K562 (cell line): Measurements from ENCODE around the gene COLEC12. TPM values are rescaled to one million over a fixed set of nuclear protein-coding genes. Genes with fewer than 3 reads are reported as not detected.

Experiments
- ATAC-seq: fragments of 200-7000 bp; cut with Tn5 transposase; 3 replicates; pipeline ENCODE4 v1.9.1; 2020; ENCODE audit warnings: moderate library complexity
- BruUV-seq: library from RNA; stranded (reverse); fragments of 400-500 nt; replicated peaks from 2 replicates; lab custom pipeline; 2021; lab: Mats Ljungman, UMichigan
- CTCF ChIA-PET: fragments of 300-600 bp; formaldehyde crosslinking; extraction: SDS; loops from one replicate; lab custom pipeline; 2021; ENCODE audit warnings: low intra/inter-chr PET ratio; lab: Yijun Ruan, JAX
- POLR2A ChIA-PET: fragments of 300-600, 350-650 bp; sonication (Branson Sonifier 250); formaldehyde crosslinking; extraction: SDS; loops from one replicate; lab custom pipeline; 2021; ENCODE audit warnings: antibody characterized with exemption, inconsistent platforms; lab: Yijun Ruan, JAX
- DNase-seq, 4 experiments: peaks; one replicate each; pipeline versions ENCODE4 v3.0.0 to v3.0.0-alpha.2; 2011 to 2018; ENCODE audit warnings: low spot score in 3 of 4, mixed read lengths in 3 of 4; ENCODE audit errors: extremely low read depth in 1 of 4
- FAIRE-seq: peaks from 2 replicates; lab custom pipeline; 2011; peaks lifted over from hg19 to GRCh38; lab: Jason Lieb, UNC
- H2AFZ ChIP-seq: 2 replicates; pipeline ENCODE4 v1.6.0; 2011; ENCODE audit warnings: low read depth, low read length, control low read depth, inconsistent platforms
- H3K27ac ChIP-seq: fragments of 200-600 bp; 3 replicates; pipeline ENCODE4 v1.8.0; 2011; ENCODE audit warnings: low read depth, mild to moderate bottlenecking, control low read depth, inconsistent platforms, low read length, moderate library complexity, mixed read lengths; ENCODE audit errors: extremely low read depth
- H3K27me3 ChIP-seq, 2 experiments: fragments of 300-600 bp in 1 of 2; 2 replicates in 1 of 2; 3 replicates in 1 of 2; pipeline versions ENCODE4 v1.6.0 to v1.8.0; 2011; ENCODE audit warnings: inconsistent platforms in 2 of 2, low read length in 2 of 2, mild to moderate bottlenecking in 1 of 2, mixed read lengths in 1 of 2, moderate library complexity in 1 of 2; ENCODE audit not compliant: control insufficient read depth in 2 of 2, insufficient read depth in 2 of 2
- H3K36me3 ChIP-seq: fragments of 300-600 bp; 3 replicates; pipeline ENCODE4 v1.8.0; 2011; ENCODE audit warnings: mild to moderate bottlenecking, low read length, inconsistent platforms; ENCODE audit not compliant: control insufficient read depth, insufficient read depth
- H3K4me1 ChIP-seq, 2 experiments: fragments of 200-600 bp in 1 of 2; replicated peaks in 1 of 2; 2 replicates in 1 of 2; 3 replicates in 1 of 2; pipeline versions ENCODE4 v1.5.1 to v1.8.0; 2011; ENCODE audit warnings: inconsistent platforms in 2 of 2, low read length in 2 of 2, mild to moderate bottlenecking in 1 of 2, mixed read lengths in 1 of 2, moderate library complexity in 1 of 2; ENCODE audit not compliant: control insufficient read depth in 2 of 2, insufficient read depth in 2 of 2
- H3K4me2 ChIP-seq: 2 replicates; pipeline ENCODE4 v1.6.1; 2011; ENCODE audit warnings: low read length, control low read depth, inconsistent platforms, mixed read lengths; ENCODE audit not compliant: insufficient read depth
- H3K4me3 ChIP-seq: fragments of 200-600 bp; sonication (generic), shearing (Covaris generic); 2 replicates; pipeline ENCODE4 v1.5.1; 2016; ENCODE audit warnings: control low read depth, inconsistent platforms
- H3K79me2 ChIP-seq: fragments of 200-600 bp; 3 replicates; pipeline ENCODE4 v1.8.0; 2011; ENCODE audit warnings: low read length, inconsistent platforms; ENCODE audit not compliant: control insufficient read depth, insufficient read depth
- H3K9ac ChIP-seq, 2 experiments: 2 replicates each; pipeline versions ENCODE4 v1.6.0 to v1.6.1; 2011; ENCODE audit warnings: low read depth in 2 of 2, low read length in 2 of 2, control low read depth in 1 of 2, inconsistent platforms in 1 of 2, mild to moderate bottlenecking in 1 of 2, mixed read lengths in 1 of 2; ENCODE audit not compliant: insufficient read depth in 1 of 2
- H3K9me1 ChIP-seq: one replicate; pipeline ENCODE4 v1.6.0; 2011; ENCODE audit warnings: inconsistent platforms, mild to moderate bottlenecking, low read length, moderate library complexity; ENCODE audit not compliant: control insufficient read depth, insufficient read depth
- H3K9me3 ChIP-seq: replicated peaks from 2 replicates; pipeline ENCODE4 v1.5.1; 2011; ENCODE audit warnings: low read depth, low read length, inconsistent platforms; ENCODE audit not compliant: control insufficient read depth, insufficient read depth
- H4K20me1 ChIP-seq: replicated peaks from 2 replicates; pipeline ENCODE4 v1.6.1; 2011; ENCODE audit warnings: low read length, inconsistent platforms, mixed read lengths; ENCODE audit not compliant: control insufficient read depth, insufficient read depth
- ATF1 ChIP-seq, 2 experiments: fragments of 450-650 bp in 1 of 2; IDR thresholded peaks; 2 replicates each; pipeline ENCODE4 v1.6.1; 2016; ENCODE audit warnings: missing compliant biosample characterization in 1 of 2, missing genetic modification characterization in 1 of 2
- BRD4 ChIP-seq: fragments of 200-600 bp; sonication (generic); IDR thresholded peaks from 2 replicates; pipeline ENCODE4 v1.6.1; 2017; ENCODE audit warnings: inconsistent platforms
- CTBP1 ChIP-seq: fragments of 450-650 bp; IDR thresholded peaks from 2 replicates; pipeline ENCODE4 v1.6.1; 2016; ENCODE audit warnings: borderline replicate concordance
- ESRRA ChIP-seq: fragments of 450-650 bp; IDR thresholded peaks from 2 replicates; pipeline ENCODE4 v1.6.1; 2014; ENCODE audit warnings: low read depth, mild to moderate bottlenecking, moderate library complexity, borderline replicate concordance
- GTF3C2 ChIP-seq: IDR thresholded peaks from 3 replicates; pipeline ENCODE4 v1.6.1; 2011; ENCODE audit warnings: borderline replicate concordance, mild to moderate bottlenecking, moderate library complexity; ENCODE audit not compliant: insufficient read length; ENCODE audit errors: extremely low read depth
- HCFC1 ChIP-seq: IDR thresholded peaks from 2 replicates; pipeline ENCODE4 v1.6.1; 2012; ENCODE audit warnings: low read depth, low read length, improper control_type of control experiment
- KLF13 ChIP-seq: fragments of 450-650 bp; IDR thresholded peaks from 2 replicates; pipeline ENCODE4 v1.6.1; 2016; ENCODE audit warnings: missing genetic modification characterization, low read depth, mild to moderate bottlenecking, missing compliant biosample characterization, moderate library complexity, borderline replicate concordance
- PRDM10 ChIP-seq: fragments of 450-650 bp; IDR thresholded peaks from 2 replicates; pipeline ENCODE4 v1.6.1; 2018; ENCODE audit not compliant: partially characterized antibody
- ZNF274 ChIP-seq: IDR thresholded peaks from 2 replicates; pipeline ENCODE4 v1.6.1; 2011; ENCODE audit warnings: low read depth, mild to moderate bottlenecking, low read length, moderate library complexity, borderline replicate concordance
- WGBS: fragments of 100-300 bp; shearing (Covaris generic); methylation state at CpG from one replicate; pipeline ENCODE4 v1.1.6; 2016; ENCODE audit warnings: low coverage, mixed read lengths; ENCODE audit not compliant: insufficient coverage; ENCODE audit errors: missing lambda C conversion rate; 5-methylcytosine and 5-hydroxymethylcytosine counted together
- in situ Hi-C: fragments of 300-500 bp; cut with MboI; formaldehyde crosslinking; loops from 4 replicates; pipeline ENCODE4 v1.15.0; 2018; ENCODE audit warnings: inconsistent platforms, mixed read lengths
- intact Hi-C: fragments of 100-400 bp; cut with micrococcal nuclease; formaldehyde crosslinking; loops from 2 replicates; pipeline ENCODE4 v1.14.2; 2022
- polyA plus RNA-seq, 8 experiments: library from polyadenylated mRNA; depleted of rRNA in 4 of 8; stranded (reverse) in 5 of 8; unstranded in 3 of 8; fragments of >200 nt; fragmentation: Nextera tagmentation in 2 of 8; fragmentation: Illumina TruSeq in 1 of 8; extraction: Ambion mirVana in 2 of 8; extraction: Trizol in 1 of 8; gene quantifications; 2 replicates each; pipeline versions ENCODE4 v1.2.1 to v1.2.3, GENCODE V29; 2011 to 2014; ENCODE audit warnings: inconsistent platforms in 1 of 8, missing spikeins in 1 of 8
- total RNA-seq, 7 experiments: library from RNA; depleted of rRNA in 6 of 7; stranded (reverse); fragments of >200 nt in 6 of 7; fragmentation: Illumina TruSeq in 2 of 7; extraction: Trizol in 2 of 7; gene quantifications; 2 replicates each; pipeline versions ENCODE4 v1.2.1 to v1.2.3, GENCODE V29; 2011 to 2021; ENCODE audit warnings: low replicate concordance in 1 of 7

The COLEC12 gene
- total and polyA plus RNA-seq, 9 of the 15 experiments (the other 6 are each of a cell fraction or from before 2014, with no cell fraction given) = 0.04 TPM; not detected in 8

DNA sequence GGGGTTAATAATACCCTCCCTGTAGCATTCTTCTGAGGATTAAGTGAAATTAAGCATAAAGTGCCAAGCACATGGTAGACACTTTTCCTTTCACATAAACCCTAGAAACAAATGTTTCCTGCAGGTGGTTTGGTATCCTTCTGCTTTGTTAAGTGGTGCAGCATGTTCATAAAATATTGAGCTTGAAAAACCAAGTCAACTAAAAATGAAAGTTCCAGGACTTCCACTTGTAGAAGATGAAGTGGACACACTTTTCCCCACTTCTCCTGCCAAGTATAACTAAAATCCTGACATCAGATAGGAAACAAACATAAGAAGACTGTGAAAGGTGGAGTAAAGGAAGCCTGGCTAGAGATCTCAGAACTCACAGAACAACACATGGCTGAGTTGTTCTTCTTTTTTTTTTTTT lies 90.5 kb downstream of the COLEC12 start (continued):
- no peak for TF ChIP-seq PRDM10
- TF ChIP-seq ATF1 (CRISPR knock-in tag; IDR thresholded peaks at IDR 0.05) = no peak
- no peak for TF ChIP-seq ATF1 (tag; IDR thresholded peaks at IDR 0.05)
- TF ChIP-seq, all 486 proteins: peak for 0

GRCh38 chr18:408367-408766 lies 92.1 kb downstream of the COLEC12 start:
- TF ChIP-seq KLF13 (tag) (no peak), BRD4 (no peak), ESRRA (no peak), ZNF274 (no peak), CTBP1 (no peak), GTF3C2 (no peak), HCFC1 (no peak)
- Histone ChIP-seq H3K4me3 (no peak overlapping the region), H3K27ac (no peak overlapping the region), H3K4me1 (no peaks in the 10 kb centered on the region), H3K79me2 (no peaks in the 10 kb centered on the region), H3K4me2 (no peak overlapping the region), H4K20me1 (no peaks in the 10 kb centered on the region), H3K36me3 (no peaks in the 10 kb centered on the region), H3K9me3 (no peaks in the 10 kb centered on the region), H2AFZ (no peak overlapping the region), H3K9ac (no peak overlapping the region), H3K9me1 (no peaks in the 10 kb centered on the region), H3K27me3 (peaks cover 13 to 24% of the 10 kb centered on the region in 2 experiments)
- DNase-seq = no peak
- FAIRE-seq = no peak
- ChIA-PET CTCF (no interaction called here), POLR2A (no interaction called here)
- intact Hi-C loops (no loop called here), in situ Hi-C loops (no loop called here)
- ATAC-seq = no peak
- no TSS peak for BruUV-seq
- WGBS = 0% methylated on average over 1 of the region's 1 CpG
